ENCODE results near the gene RHOV. TPM values are rescaled to one million over a fixed set of nuclear protein-coding genes. Genes with fewer than 3 reads are reported as not detected.
"Not testable (repeated sequence)": the region's sequence is repeated elsewhere in the genome, so short reads cannot be mapped to it uniquely, and the experiment has no call there.

Gene RHOV
- polyA plus RNA-seq, 4 donors, result 1.6 to 2.3 (median 1.8) TPM

DNA sequence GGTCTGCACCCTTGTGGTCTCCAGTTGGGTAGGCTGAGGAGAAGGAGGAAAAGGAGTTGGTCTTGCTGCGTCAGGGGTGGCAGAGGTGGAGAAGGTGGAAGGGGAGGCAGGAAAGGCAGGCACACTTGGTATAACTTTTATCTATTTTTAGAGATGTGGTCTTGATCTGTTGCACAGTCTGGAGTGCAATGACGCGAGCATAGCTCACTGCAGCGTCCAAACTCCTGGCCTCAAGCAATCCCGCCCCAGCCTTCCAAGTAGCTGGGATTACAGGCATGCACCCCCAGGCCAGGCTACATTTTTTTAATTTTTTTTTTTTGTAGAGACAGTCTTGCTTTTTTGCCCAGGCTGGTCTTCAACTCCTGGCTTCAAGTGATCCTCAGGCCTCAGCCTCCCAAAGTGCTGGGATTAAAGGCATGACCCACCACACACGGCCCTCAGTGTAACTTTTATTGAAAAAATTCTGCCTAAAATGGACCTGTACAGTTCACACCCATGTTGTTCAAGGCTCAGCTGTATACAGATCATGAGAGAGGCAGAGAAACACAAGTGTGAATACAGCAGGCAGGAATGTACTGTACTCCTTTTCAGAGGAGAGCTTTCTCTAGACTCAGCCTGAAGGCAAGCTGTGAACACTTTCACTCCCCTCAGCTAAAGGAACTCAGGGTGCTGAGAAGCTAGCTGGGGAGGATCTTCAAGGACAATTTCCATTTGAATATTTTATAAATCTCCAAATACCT is 2.1 kb upstream of the RHOV start:
- DNase-seq (ENCODE audit: low read depth in 4 of 4, low spot score in 2 of 4), result no peak

DNA sequence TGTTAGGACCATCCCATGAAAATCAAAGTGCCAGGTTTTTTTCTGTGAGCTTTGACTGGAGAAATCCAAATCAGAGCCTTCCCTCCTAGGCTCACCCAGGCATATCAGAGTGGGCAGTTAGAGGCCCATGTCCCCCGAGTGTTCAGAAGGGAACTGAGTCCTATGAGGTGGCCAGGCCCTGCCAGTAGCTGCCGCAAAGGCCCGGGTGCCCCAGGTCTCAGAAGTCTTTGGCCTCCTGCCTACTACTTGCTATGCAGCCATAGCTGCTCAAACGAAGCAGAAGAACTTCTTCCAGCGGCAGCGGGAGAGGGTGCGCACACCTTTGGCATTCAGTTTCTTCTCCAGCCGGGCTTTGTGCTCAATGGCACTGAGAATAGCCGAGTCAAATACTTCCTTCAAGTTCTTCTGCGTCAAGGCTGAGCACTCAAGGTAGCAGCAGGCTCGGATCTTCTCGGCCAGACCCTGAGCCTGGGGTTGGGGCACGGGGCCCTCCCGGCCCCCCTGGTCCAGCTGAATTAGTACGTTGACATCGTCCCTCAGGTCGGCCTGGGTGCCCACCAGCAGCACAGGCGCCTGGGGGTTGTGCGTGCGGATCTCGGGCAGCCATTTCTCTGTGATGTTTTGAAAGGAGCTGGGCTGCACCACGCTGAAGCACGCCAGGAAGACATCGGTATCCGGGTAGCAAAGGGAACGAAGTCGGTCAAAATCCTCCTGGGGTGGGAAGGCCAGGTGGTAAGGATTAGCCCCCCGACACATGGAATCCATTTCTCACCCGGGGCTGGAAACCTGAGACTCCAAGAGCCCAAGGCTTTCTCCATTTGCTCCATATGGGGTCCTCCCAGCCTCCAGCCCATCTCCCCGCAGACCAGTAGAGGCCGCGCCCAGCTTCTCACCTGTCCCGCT is 992 bp downstream of the RHOV start:
- DNase-seq (ENCODE audit: low read depth in 4 of 4, low spot score in 2 of 4), result no peak

DNA sequence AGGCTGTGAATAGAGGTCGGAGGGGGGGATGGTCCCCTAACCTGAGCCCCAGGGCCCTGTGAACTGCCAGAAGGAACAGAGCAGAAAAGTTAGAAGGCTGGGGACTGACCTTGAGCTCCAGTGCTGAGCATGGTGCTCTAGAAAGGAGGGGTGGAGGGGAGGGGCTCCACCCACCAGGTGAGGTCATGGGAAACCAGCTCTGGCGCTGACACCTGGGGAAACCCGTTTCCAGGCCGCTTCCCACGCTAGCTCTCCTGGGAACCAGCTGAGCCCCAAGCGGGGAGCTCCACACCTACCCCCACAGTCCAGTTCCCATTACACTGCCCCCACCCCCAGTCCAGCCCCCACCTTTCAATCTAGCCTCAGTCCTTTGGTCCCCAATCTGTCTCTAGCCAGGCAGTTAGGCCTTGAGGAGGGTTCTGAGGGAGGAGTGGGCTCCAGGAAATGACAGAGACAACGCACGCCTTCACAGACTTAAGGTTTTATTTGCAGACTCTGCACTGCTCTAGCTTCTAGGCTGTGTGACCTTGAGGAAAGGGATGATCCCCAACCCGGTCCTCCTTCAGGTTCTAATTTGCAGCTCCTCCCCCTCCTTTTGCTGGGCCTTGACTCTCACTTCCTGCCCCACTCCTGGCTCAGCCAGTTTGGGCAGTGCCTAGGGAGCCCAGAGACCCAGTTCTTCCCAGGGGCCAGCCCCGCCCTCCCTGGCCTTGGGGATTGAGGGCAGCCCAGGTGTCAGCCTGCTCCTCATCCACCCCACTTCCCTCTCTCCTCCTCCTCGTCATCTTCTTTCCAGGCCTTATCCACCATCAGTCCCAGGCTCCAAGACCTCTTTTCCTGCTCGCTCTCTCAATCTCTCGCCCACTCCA is 2.1 kb downstream of the RHOV start:
- peak in 1 of 4 donors; percentile 43 for DNase-seq (ENCODE audit: low read depth in 4 of 4, low spot score in 2 of 4)

DNA sequence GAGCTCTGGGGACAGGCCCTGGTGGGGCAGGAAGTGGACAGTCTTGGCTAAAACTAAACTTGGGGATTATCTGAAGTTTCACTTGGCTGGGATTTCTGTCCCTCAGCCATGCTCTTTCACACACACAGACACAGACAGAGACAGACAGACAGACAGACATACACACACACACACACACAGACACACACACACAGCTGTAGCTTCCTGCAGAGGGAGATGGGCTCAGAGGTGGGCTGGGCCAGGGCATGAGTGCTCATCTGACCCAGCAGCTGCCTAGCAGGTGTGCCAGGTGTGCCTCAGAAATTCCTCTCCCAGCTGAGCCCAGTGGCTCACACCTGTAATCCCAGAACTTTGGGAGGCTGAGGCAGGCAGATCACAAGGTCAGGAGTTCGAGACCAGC is 3.3 kb downstream of the RHOV start:
- no peak for DNase-seq (ENCODE audit: low read depth in 4 of 4, low spot score in 2 of 4)

DNA sequence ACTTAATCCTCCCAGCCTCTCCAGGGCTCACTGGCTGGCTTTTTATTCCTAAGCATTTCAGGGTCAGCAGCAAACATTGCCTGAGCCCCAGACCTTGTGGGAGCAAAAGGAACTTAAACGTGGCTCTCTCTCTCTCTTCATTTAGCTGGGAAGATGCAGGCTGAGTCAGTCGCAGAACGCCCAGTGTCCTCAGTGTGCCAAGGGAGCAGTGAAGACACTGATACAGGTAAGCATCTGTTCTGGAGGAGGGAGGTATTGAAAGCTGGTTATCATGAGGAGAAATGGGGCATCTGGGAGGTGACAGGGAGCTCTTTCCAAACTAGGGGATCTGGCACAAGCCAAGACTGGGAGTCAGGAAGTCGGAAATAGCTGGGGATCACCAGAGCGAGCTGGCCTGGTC is 4.3 kb downstream of the RHOV start:
- no peak for DNase-seq (ENCODE audit: low read depth in 4 of 4, low spot score in 2 of 4)

DNA sequence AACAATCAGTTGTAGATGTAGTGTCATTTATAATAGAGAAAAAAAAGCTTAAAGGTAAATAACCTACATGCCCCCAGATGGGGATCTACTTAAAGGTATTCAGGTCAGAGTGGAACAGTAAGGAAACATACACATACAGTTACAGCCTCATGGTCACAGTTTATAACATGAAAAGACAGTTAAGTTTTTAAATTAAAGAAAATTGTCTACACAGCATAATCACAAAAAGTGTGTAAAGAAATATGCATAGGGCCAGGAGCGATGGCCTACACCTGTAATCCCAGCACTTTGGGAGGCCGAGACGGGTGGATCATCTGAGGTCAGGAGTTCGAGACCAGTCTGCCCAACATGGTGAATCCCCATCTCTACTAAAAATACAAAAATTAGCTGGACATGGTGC is 6.8 kb downstream of the RHOV start:
- no peak for DNase-seq (ENCODE audit: low read depth in 4 of 4, low spot score in 2 of 4)

DNA sequence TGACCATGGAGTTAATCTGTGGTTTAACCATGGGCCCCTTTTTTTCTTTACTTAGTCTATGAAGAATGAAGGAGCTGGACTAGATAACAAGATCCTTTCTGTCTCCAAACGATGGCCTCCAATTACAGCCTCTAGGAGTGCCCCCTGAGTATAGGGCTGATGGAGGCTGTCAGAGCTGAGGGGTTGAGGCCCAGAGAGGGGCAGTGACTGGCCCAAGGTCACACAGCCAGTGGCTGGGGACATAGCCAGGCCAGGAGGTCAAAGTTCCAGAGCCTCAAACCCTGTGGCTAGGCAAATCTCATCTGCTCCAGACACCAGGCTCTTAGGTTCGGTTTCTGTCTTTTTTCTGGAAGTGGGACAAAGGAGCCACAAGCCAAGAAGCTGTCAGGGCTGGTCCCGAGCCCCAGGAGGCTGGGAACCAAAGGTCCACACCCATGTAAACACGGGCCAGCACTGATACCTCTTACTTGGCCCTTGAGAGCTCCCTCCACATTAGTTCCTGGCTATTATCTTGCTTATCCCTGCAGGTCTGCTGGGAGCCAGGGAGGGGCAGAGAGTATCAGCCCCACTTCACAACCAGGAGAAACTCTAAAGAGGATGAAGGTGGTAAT is 10.3 kb downstream of the RHOV start:
- DNase-seq (ENCODE audit: low read depth in 4 of 4, low spot score in 2 of 4), result no peak

DNA sequence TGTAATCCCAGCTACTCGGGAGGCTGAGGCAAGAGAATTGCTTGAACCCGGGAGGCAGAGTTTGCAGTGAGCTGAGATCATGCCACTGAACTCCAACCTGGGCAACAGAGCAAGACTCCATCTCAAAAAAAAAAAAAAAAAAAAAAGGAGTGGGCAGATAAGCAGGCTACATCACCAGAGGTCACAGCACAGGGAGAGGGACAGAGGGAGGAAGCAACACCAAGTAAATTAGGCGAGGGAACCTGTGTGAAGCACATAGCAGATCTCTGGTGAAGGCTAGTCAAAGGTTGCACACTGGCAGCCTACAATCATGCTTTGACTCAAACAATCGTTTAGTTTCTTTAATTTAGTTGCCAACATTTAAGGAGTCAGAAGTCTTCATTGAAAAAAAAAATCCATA is 12.9 kb downstream of the RHOV start:
- not testable (repeated sequence) for DNase-seq (ENCODE audit: low read depth in 4 of 4, low spot score in 2 of 4)

DNA sequence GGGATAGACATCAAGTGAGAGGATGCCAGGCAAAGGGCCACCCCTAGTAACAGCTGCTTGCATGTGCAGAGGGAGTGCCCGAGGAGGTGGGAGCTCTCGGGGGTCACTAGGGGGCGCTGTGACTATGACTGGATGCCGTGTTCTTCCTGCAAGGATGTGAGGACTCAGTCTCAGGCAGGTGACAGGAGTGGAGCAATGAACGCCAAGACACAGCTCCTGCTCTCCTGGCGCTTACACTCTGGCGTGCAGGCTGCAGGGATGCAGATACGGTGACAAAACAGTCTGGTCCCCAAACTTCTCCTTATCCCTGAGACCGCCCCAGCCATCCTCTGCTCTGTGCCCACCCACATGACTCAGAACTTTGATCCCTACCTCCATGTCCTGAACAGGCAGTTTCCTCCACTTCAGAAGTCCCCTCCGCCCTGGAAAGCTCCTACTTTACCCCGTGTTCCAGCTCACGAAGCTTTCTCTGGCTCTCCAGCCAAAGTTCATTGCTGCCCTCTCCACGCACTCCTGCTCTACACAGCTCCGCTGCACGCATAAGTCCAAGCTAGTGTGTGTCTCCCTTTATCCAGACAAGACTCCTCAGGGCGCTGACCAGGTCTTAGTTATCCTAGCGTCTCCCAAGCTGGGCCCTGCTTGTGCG is 14.7 kb downstream of the RHOV start:
- no peak for DNase-seq (ENCODE audit: low read depth in 4 of 4, low spot score in 2 of 4)

DNA sequence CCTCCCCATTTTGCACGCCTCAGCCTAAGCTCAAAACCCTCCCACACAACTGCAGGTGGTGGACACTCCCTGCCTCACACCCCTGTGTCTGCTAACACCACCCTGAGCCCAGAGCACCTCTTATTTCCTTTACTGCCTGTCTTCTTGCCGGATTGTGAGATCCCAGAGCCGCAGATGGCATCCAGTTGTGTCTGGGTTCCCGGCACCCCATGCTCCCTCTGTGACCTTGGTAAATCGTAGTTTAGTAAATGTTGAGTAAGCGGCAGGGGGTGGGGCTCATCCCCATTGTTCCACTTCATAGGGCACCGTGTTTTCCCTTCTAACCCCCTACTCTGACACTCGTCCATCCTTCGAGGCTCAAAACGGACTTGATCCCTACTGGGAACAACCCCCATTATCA is 15.3 kb downstream of the RHOV start:
- DNase-seq (ENCODE audit: low read depth in 4 of 4, low spot score in 2 of 4), result no peak

DNA sequence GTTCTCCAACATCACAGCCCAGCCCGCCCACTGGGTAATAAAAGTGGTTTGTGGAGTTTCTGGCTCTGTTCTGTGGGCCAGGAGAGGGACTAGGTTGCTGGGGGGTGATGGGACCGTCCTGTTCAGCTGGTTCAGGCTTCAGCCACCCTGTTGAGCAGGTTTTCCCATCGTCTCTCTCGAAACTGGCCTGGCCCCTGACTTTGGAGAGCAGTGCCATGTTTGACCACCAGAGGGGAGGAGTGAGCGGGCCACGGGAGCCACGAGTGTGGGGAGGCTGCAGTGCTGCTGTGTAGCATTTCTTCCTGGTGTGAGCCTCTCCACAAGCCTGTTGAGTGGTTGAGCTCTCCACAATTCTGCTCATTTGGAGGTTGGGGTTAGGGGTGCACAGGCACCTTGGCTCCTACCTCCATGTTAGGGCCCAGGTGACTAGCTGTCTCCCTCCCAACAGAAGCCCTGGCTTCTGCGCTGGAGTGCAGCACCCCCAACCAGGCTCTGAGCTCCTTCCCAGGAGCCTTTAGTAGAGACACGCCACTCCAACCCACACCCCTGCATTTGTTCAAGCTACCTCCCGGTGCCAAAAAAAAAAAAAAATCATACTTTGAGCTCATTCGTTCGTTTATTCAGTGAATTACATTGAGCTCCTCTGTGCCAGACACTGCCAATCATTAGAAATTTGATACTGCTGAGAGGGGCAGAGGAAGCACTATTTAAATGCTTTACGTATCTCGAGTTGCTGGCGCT is 16.3 kb downstream of the RHOV start:
- DNase-seq (ENCODE audit: low read depth in 4 of 4, low spot score in 2 of 4), result peak in 1 of 4 donors; percentile 61

DNA sequence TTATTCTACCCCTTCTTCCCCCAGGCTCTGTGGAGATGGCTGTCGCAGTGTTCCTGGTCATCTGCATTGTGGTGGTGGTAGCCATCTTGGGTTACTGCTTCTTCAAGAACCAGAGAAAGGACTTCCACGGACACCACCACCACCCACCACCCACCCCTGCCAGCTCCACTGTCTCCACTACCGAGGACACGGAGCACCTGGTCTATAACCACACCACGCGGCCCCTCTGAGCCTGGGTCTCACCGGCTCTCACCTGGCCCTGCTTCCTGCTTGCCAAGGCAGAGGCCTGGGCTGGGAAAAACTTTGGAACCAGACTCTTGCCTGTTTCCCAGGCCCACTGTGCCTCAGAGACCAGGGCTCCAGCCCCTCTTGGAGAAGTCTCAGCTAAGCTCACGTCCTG is 17.3 kb downstream of the RHOV start:
- DNase-seq (ENCODE audit: low read depth in 4 of 4, low spot score in 2 of 4), result no peak

DNA sequence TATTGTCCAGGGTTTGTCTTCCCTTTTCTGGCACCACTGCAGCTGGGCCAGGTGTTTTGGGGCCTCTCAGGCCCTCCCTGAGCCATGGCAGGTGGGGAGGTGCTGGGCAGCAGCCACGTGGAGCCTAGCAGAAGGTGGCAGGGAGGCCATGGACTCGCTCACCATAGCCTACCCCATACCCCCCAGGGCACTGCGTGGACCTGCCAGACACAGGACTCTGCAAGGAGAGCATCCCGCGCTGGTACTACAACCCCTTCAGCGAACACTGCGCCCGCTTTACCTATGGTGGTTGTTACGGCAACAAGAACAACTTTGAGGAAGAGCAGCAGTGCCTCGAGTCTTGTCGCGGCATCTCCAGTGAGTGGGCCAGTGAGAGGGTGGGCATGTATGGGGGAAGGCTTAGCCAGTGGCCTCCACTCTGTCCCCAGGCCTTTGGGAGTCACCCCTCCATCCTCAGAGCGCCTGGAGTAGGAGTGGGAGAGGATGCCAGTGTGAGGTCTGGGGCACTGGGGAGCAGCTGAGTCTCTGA is 18.3 kb downstream of the RHOV start:
- no peak for DNase-seq (ENCODE audit: low read depth in 4 of 4, low spot score in 2 of 4)

DNA sequence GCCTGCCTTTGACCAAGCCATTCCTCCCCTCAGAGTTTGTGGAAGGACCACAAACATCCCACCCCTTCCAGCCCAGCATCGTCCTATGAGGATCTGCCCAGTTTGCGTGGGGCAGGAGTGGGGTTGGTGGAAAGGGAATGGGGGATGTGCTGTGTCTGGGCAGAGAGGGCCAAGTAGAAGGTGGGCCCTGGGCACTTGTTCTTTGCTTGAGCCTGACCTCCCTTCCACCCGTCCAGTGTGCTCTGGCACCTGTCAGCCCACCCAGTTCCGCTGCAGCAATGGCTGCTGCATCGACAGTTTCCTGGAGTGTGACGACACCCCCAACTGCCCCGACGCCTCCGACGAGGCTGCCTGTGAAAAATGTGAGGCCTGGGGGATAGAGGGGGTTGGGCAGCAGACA is 19.9 kb downstream of the RHOV start:
- DNase-seq (ENCODE audit: low read depth in 4 of 4, low spot score in 2 of 4), result no peak

DNA sequence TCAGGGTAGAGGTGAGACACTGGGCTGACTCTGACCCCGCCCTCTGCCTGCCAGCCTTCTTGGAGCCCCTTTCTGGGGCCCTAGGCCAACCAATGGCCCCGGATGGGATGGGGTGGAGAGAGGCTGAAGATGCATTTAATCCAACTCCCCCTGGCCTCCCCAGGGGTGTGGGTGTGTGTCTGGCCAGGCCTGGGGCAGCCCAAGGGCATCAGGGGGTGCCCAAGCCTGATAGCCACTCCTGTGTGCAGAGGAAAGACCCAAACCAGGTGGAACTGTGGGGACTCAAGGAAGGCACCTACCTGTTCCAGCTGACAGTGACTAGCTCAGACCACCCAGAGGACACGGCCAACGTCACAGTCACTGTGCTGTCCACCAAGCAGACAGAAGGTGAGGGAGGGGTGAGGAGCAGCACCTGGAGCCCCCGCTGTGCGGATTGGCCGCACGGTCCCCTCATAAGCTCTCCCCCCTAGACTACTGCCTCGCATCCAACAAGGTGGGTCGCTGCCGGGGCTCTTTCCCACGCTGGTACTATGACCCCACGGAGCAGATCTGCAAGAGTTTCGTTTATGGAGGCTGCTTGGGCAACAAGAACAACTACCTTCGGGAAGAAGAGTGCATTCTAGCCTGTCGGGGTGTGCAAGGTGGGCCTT is 20.7 kb downstream of the RHOV start:
- DNase-seq (ENCODE audit: low read depth in 4 of 4, low spot score in 2 of 4), result no peak

DNA sequence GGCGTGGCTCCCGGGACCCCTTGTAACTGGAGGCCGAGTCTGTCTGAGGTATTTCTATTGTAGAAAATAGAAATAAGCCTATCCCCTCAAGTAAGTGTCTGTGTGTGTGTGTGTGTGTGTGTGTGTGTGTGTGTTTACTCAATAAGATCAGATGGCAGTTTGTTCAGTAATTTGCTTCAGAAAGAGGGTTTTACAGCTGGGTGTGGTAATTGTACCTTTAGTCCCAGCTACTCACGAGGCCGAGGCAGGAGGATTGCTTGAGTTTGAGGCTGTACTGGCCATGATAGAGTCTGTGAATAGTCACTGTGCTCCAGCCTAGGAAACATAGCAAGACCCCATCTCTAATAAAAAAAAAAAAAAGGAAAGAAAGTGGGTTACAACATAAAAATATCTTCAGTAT is 21.5 kb downstream of the RHOV start:
- DNase-seq (ENCODE audit: low read depth in 4 of 4, low spot score in 2 of 4), result no peak

DNA sequence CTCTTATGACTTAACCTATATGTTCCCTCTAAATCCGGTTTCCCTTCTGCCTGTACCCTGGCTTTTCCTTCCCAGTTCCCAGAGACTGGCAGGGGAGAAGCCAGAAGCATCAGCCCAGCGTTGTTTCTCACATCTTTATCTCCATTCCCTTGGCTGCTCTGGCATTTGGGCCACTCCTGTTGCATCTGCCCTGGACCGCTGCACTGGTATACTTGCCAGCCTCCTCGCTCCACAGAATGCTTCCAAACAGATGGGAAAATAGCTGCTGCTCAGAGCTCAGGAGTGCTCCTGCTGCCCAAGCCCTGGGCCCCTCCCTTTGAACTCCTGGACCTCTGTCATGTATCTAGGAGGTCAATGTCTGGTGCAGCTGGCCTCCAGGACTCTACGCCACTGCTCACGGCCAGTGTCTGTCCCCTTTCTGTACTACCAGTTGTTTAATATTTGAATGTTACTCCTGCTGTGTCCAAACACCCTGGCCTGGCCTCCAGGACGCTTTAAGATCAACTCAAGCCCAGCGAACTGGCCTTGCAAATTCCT is 23.4 kb downstream of the RHOV start:
- DNase-seq (ENCODE audit: low read depth in 4 of 4, low spot score in 2 of 4), result no peak

DNA sequence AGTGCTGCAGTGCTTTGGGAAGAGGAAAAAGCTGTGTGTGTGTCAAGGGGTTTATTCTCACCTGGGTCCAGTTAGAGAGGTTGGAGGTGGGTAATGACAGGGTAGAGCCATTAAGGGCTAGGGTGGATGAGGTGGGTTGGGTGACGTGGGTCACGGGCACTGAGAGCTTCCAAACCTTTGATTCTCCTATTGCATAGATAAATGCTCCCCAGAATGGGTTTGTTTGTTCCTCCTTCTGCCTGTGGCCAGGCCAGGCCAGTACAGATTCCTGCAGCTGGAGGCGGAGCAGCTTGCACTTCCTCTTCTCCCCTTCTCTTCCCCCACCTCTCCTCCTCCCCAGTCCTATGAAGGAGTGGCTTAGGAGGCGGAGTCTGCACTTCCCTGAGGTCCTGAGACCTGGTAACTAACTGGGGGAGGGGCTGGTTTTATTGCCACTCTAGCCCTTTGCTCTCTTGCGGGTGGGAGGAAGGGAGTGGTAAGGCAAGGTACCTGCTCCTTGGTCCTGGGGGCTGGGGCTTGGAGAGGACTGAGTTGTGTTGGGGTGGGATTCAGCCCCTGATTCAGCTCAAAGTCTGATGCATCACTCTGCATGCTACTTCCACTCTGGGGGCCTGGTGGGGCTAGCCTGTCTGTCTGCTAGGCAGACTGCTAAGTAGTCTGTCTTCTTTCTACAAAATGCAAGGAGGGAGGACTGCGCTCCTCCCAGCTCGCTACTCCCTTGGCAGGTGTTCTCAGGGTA is 26.6 kb downstream of the RHOV start:
- DNase-seq (ENCODE audit: low read depth in 4 of 4, low spot score in 2 of 4), result peak in 2 of 4 donors; percentile 64 to 86

All from left renal cortex interstitium (tissue), 4 donors.